K562 (cell line): ENCODE data around the gene PACSIN3. TPM values are rescaled to one million over a fixed set of nuclear protein-coding genes. Genes with fewer than 3 reads are reported as not detected.

Experiments
- ATAC-seq: fragments of 200-7000 bp; cut with Tn5 transposase; 3 replicates; pipeline ENCODE4 v1.9.1; 2020; ENCODE audit warnings: moderate library complexity
- BruUV-seq: library from RNA; stranded (reverse); fragments of 400-500 nt; replicated peaks from 2 replicates; lab custom pipeline; 2021; lab: Mats Ljungman, UMichigan
- CTCF ChIA-PET: fragments of 300-600 bp; formaldehyde crosslinking; extraction: SDS; loops from one replicate; lab custom pipeline; 2021; ENCODE audit warnings: low intra/inter-chr PET ratio; lab: Yijun Ruan, JAX
- POLR2A ChIA-PET: fragments of 300-600, 350-650 bp; sonication (Branson Sonifier 250); formaldehyde crosslinking; extraction: SDS; loops from one replicate; lab custom pipeline; 2021; ENCODE audit warnings: antibody characterized with exemption, inconsistent platforms; lab: Yijun Ruan, JAX
- DNase-seq, 4 experiments: peaks; one replicate each; pipeline versions ENCODE4 v3.0.0 to v3.0.0-alpha.2; 2011 to 2018; ENCODE audit warnings: low spot score in 3 of 4, mixed read lengths in 3 of 4; ENCODE audit errors: extremely low read depth in 1 of 4
- FAIRE-seq: peaks from 2 replicates; lab custom pipeline; 2011; peaks lifted over from hg19 to GRCh38; lab: Jason Lieb, UNC
- H2AFZ ChIP-seq: 2 replicates; pipeline ENCODE4 v1.6.0; 2011; ENCODE audit warnings: low read depth, low read length, control low read depth, inconsistent platforms
- H3K27ac ChIP-seq: fragments of 200-600 bp; 3 replicates; pipeline ENCODE4 v1.8.0; 2011; ENCODE audit warnings: low read depth, mild to moderate bottlenecking, control low read depth, inconsistent platforms, low read length, moderate library complexity, mixed read lengths; ENCODE audit errors: extremely low read depth
- H3K27me3 ChIP-seq, 2 experiments: fragments of 300-600 bp in 1 of 2; 2 replicates in 1 of 2; 3 replicates in 1 of 2; pipeline versions ENCODE4 v1.6.0 to v1.8.0; 2011; ENCODE audit warnings: inconsistent platforms in 2 of 2, low read length in 2 of 2, mild to moderate bottlenecking in 1 of 2, mixed read lengths in 1 of 2, moderate library complexity in 1 of 2; ENCODE audit not compliant: control insufficient read depth in 2 of 2, insufficient read depth in 2 of 2
- H3K36me3 ChIP-seq: fragments of 300-600 bp; 3 replicates; pipeline ENCODE4 v1.8.0; 2011; ENCODE audit warnings: mild to moderate bottlenecking, low read length, inconsistent platforms; ENCODE audit not compliant: control insufficient read depth, insufficient read depth
- H3K4me1 ChIP-seq, 2 experiments: fragments of 200-600 bp in 1 of 2; replicated peaks in 1 of 2; 2 replicates in 1 of 2; 3 replicates in 1 of 2; pipeline versions ENCODE4 v1.5.1 to v1.8.0; 2011; ENCODE audit warnings: inconsistent platforms in 2 of 2, low read length in 2 of 2, mild to moderate bottlenecking in 1 of 2, mixed read lengths in 1 of 2, moderate library complexity in 1 of 2; ENCODE audit not compliant: control insufficient read depth in 2 of 2, insufficient read depth in 2 of 2
- H3K4me2 ChIP-seq: 2 replicates; pipeline ENCODE4 v1.6.1; 2011; ENCODE audit warnings: low read length, control low read depth, inconsistent platforms, mixed read lengths; ENCODE audit not compliant: insufficient read depth
- H3K4me3 ChIP-seq: fragments of 200-600 bp; sonication (generic), shearing (Covaris generic); 2 replicates; pipeline ENCODE4 v1.5.1; 2016; ENCODE audit warnings: control low read depth, inconsistent platforms
- H3K79me2 ChIP-seq: fragments of 200-600 bp; 3 replicates; pipeline ENCODE4 v1.8.0; 2011; ENCODE audit warnings: low read length, inconsistent platforms; ENCODE audit not compliant: control insufficient read depth, insufficient read depth
- H3K9ac ChIP-seq, 2 experiments: 2 replicates each; pipeline versions ENCODE4 v1.6.0 to v1.6.1; 2011; ENCODE audit warnings: low read depth in 2 of 2, low read length in 2 of 2, control low read depth in 1 of 2, inconsistent platforms in 1 of 2, mild to moderate bottlenecking in 1 of 2, mixed read lengths in 1 of 2; ENCODE audit not compliant: insufficient read depth in 1 of 2
- H3K9me1 ChIP-seq: one replicate; pipeline ENCODE4 v1.6.0; 2011; ENCODE audit warnings: inconsistent platforms, mild to moderate bottlenecking, low read length, moderate library complexity; ENCODE audit not compliant: control insufficient read depth, insufficient read depth
- H3K9me3 ChIP-seq: replicated peaks from 2 replicates; pipeline ENCODE4 v1.5.1; 2011; ENCODE audit warnings: low read depth, low read length, inconsistent platforms; ENCODE audit not compliant: control insufficient read depth, insufficient read depth
- H4K20me1 ChIP-seq: replicated peaks from 2 replicates; pipeline ENCODE4 v1.6.1; 2011; ENCODE audit warnings: low read length, inconsistent platforms, mixed read lengths; ENCODE audit not compliant: control insufficient read depth, insufficient read depth
- ASH1L ChIP-seq: fragments of 450-650 bp; IDR thresholded peaks from 2 replicates; pipeline ENCODE4 v1.6.1; 2018; ENCODE audit warnings: borderline replicate concordance, mild to moderate bottlenecking, low read depth; ENCODE audit not compliant: partially characterized antibody
- BCL6 ChIP-seq: fragments of 250-450 bp; sonication (Bioruptor Pico); IDR thresholded peaks from 2 replicates; pipeline ENCODE4 v1.4.0; 2020
- CBX1 ChIP-seq: sonication (generic); IDR thresholded peaks from 2 replicates; pipeline ENCODE4 v1.6.1; 2016; ENCODE audit warnings: antibody characterized with exemption, low read depth, mild to moderate bottlenecking
- CBX2 ChIP-seq: fragments of 200-600 bp; sonication (generic); IDR thresholded peaks from one replicate; pipeline ENCODE4 v1.6.1; 2012; ENCODE audit warnings: mild to moderate bottlenecking, low read length, inconsistent platforms; ENCODE audit not compliant: insufficient read depth, poor library complexity, severe bottlenecking
- HOXB6 ChIP-seq: fragments of 250-450 bp; sonication (Bioruptor Pico); IDR thresholded peaks from 2 replicates; pipeline ENCODE4 v1.5.1; 2022; ENCODE audit warnings: mild to moderate bottlenecking, borderline replicate concordance
- MAFF ChIP-seq: IDR thresholded peaks from 2 replicates; pipeline ENCODE4 v1.6.1; 2012; ENCODE audit warnings: low read length, improper control_type of control experiment
- MCM2 ChIP-seq: fragments of 450-650 bp; IDR thresholded peaks from 2 replicates; pipeline ENCODE4 v1.6.1; 2017; ENCODE audit warnings: low read depth, mild to moderate bottlenecking
- NFXL1 ChIP-seq: fragments of 450-650 bp; formaldehyde crosslinking; IDR thresholded peaks from 2 replicates; pipeline ENCODE4 v1.4.0; 2021; ENCODE audit warnings: mild to moderate bottlenecking
- RB1 ChIP-seq: fragments of 450-650 bp; IDR thresholded peaks from 2 replicates; pipeline ENCODE4 v1.6.1; 2017; ENCODE audit warnings: low read depth, mild to moderate bottlenecking
- RBM17 ChIP-seq: fragments of 200-400 bp; formaldehyde crosslinking; IDR thresholded peaks from 2 replicates; pipeline ENCODE4 v1.6.1; 2017; ENCODE audit warnings: low read depth, mild to moderate bottlenecking, low read length, borderline replicate concordance
- RFX1 ChIP-seq: fragments of 450-650 bp; IDR thresholded peaks from 2 replicates; pipeline ENCODE4 v1.6.1; 2016; ENCODE audit warnings: mild to moderate bottlenecking, moderate library complexity
- TSHZ1 ChIP-seq: fragments of 250-450 bp; sonication (Bioruptor Pico); IDR thresholded peaks from 2 replicates; pipeline ENCODE4 v1.4.0; 2020; ENCODE audit warnings: mild to moderate bottlenecking, moderate library complexity
- WHSC1 ChIP-seq: IDR thresholded peaks from one replicate; pipeline ENCODE4 v1.6.1; 2012; ENCODE audit warnings: low read length, control low read depth, inconsistent platforms
- ZBTB8A ChIP-seq: fragments of 450-650 bp; IDR thresholded peaks from 2 replicates; pipeline ENCODE4 v1.6.1; 2018; ENCODE audit warnings: mild to moderate bottlenecking, moderate library complexity; ENCODE audit not compliant: partially characterized antibody
- ZNF146 ChIP-seq: IDR thresholded peaks from one replicate; pipeline ENCODE4 v1.6.1; 2018; ENCODE audit warnings: missing compliant biosample characterization; ENCODE audit not compliant: unreplicated experiment
- ZNF277 ChIP-seq: fragments of 250-450 bp; sonication (Bioruptor Pico); IDR thresholded peaks from 2 replicates; pipeline ENCODE4 v1.8.0; 2022; ENCODE audit warnings: inconsistent platforms, mild to moderate bottlenecking, moderate library complexity, borderline replicate concordance
- ZNF395 ChIP-seq: fragments of 200-800 bp; sonication (Bioruptor generic); IDR thresholded peaks from 2 replicates; pipeline ENCODE4 v1.6.1; 2017; ENCODE audit warnings: missing genetic modification characterization, missing compliant biosample characterization
- ZNF778 ChIP-seq: fragments of 450-650 bp; formaldehyde crosslinking; IDR thresholded peaks from 2 replicates; pipeline ENCODE4 v1.4.0; 2020; ENCODE audit warnings: mild to moderate bottlenecking, moderate library complexity
- WGBS: fragments of 100-300 bp; shearing (Covaris generic); methylation state at CpG from one replicate; pipeline ENCODE4 v1.1.6; 2016; ENCODE audit warnings: low coverage, mixed read lengths; ENCODE audit not compliant: insufficient coverage; ENCODE audit errors: missing lambda C conversion rate; 5-methylcytosine and 5-hydroxymethylcytosine counted together
- in situ Hi-C: fragments of 300-500 bp; cut with MboI; formaldehyde crosslinking; loops from 4 replicates; pipeline ENCODE4 v1.15.0; 2018; ENCODE audit warnings: inconsistent platforms, mixed read lengths
- intact Hi-C: fragments of 100-400 bp; cut with micrococcal nuclease; formaldehyde crosslinking; loops from 2 replicates; pipeline ENCODE4 v1.14.2; 2022
- polyA plus RNA-seq, 8 experiments: library from polyadenylated mRNA; depleted of rRNA in 4 of 8; stranded (reverse) in 5 of 8; unstranded in 3 of 8; fragments of >200 nt; fragmentation: Nextera tagmentation in 2 of 8; fragmentation: Illumina TruSeq in 1 of 8; extraction: Ambion mirVana in 2 of 8; extraction: Trizol in 1 of 8; gene quantifications; 2 replicates each; pipeline versions ENCODE4 v1.2.1 to v1.2.3, GENCODE V29; 2011 to 2014; ENCODE audit warnings: inconsistent platforms in 1 of 8, missing spikeins in 1 of 8
- total RNA-seq, 7 experiments: library from RNA; depleted of rRNA in 6 of 7; stranded (reverse); fragments of >200 nt in 6 of 7; fragmentation: Illumina TruSeq in 2 of 7; extraction: Trizol in 2 of 7; gene quantifications; 2 replicates each; pipeline versions ENCODE4 v1.2.1 to v1.2.3, GENCODE V29; 2011 to 2021; ENCODE audit warnings: low replicate concordance in 1 of 7

The PACSIN3 gene
- total and polyA plus RNA-seq, 9 of the 15 experiments (the other 6 are each of a cell fraction or from before 2014, with no cell fraction given), result 0.13 to 18.1 (median 7.1) TPM

- Histone ChIP-seq H3K9ac (peak overlapping the region; percentile 86 to 97), H3K9me3 (no peaks in the 10 kb centered on the region), H3K4me2 (peak overlapping the region; percentile 99), H3K4me1 (peaks cover 14 to 20% of the 10 kb centered on the region in 2 experiments; a peak in 4 of 5 replicates), H2AFZ (peak overlapping the region; percentile 97), H3K4me3 (peak overlapping the region; percentile 59), H3K27ac (peak overlapping the region; percentile 93), H3K79me2 (peaks cover 17% of the 10 kb centered on the region; the same call in 2 of the 3 replicates), H3K27me3 (no peaks in the 10 kb centered on the region), H3K9me1 (no peaks in the 10 kb centered on the region), H3K36me3 (no peaks in the 10 kb centered on the region; the same call in 2 of the 3 replicates), H4K20me1 (no peaks in the 10 kb centered on the region; the same call in 1 of the 2 replicates)
- DNase-seq, result peak in 2 of 4 experiments; percentile 4 to 53
- CTCF ChIA-PET, result no interaction called here
- 3% methylated on average over 15 of the region's 15 CpGs for WGBS
- in situ Hi-C loops, result no loop called here
- ATAC-seq, result no peak
- BruUV-seq, result no TSS peak
- POLR2A ChIA-PET, result interaction anchor here (0.6 to 2.4 kb wide), 12 partner anchors 9 to 272 kb away, joined by 3 to 7 read pairs (median 4); no protein-coding TSS in a partner anchor
- peak; percentile 52 for FAIRE-seq
- intact Hi-C loops, result no loop called here
- TF ChIP-seq ZBTB8A (no peak), RFX1 (no peak), MCM2 (no peak), TSHZ1 (CRISPR knock-in tag) (no peak), MAFF (no peak), WHSC1 (no peak), ZNF395 (CRISPR knock-in tag) (no peak), CBX1 (no peak), RBM17 (no peak), ZNF146 (CRISPR knock-in tag) (no peak), HOXB6 (CRISPR knock-in tag) (no peak), RB1 (no peak), BCL6 (no peak), ZNF277 (CRISPR knock-in tag) (no peak), CBX2 (no peak), ZNF778 (no peak), ASH1L (no peak), NFXL1 (CRISPR knock-in tag) (no peak)
These were observed 29.2 kb upstream of the PACSIN3 start for GRCh38 chr11:47215366-47215910.
